ENCODE results near the gene BARD1. TPM values are rescaled to one million over a fixed set of nuclear protein-coding genes. Genes with fewer than 3 reads are reported as not detected.

BARD1 gene
- total and polyA plus RNA-seq, 2 of the 13 experiments (the other 11 are each of a cell fraction or from before 2014, with no cell fraction given) = 5.3 to 30.4 TPM

DNA sequence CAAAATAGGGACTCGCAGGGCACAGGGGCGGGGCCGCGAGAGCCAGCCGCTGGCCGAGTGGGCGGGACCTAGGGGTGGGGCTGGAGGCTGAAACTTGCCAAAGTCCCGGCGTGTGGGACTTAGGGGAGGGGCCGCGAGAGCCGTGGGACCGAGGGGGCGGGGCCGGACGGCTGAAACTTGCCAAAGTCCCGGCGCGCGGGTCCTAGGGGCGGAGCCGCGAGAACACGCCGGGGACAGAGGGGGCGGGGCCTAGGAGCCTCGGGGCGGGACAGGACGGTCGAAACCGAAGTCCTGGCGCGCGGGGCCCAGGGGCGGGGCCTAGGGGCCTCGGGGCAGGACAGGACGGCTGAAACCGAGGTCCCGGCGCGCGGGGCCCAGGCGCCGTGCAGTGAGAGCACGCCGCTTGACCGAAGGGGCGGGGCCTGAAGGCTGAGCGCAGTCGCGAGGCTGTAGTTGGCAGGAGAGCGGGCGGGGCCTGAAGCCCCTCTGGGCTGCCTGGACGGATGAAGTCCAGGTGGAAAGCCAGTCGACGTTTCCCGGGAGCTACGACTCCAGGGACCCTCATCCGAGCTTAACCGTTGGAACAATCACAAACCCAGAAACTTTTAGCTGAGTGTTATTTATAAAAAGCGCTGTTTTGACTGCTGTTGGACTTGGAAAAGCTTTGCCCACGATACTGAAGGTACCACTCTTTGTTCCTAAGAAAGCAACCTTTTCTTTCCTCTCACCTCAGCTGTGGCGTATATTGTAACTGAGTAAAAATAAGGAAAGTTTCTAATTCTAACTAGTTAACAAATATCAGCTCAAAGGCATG lies 475 bp upstream of the BARD1 start (continued):
- TF ChIP-seq, protein P1, sequence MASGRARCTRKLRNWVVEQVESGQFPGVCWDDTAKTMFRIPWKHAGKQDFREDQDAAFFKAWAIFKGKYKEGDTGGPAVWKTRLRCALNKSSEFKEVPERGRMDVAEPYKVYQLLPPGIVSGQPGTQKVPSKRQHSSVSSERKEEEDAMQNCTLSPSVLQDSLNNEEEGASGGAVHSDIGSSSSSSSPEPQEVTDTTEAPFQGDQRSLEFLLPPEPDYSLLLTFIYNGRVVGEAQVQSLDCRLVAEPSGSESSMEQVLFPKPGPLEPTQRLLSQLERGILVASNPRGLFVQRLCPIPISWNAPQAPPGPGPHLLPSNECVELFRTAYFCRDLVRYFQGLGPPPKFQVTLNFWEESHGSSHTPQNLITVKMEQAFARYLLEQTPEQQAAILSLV (CRISPR knock-in tag; IDR thresholded peaks at IDR 0.05; ENCODE audit: borderline replicate concordance) = no peak
- TF ChIP-seq ZNF567 (CRISPR knock-in tag; IDR thresholded peaks at IDR 0.05; ENCODE audit: borderline replicate concordance) (no peak), NFE2L2 (IDR thresholded peaks at IDR 0.05; ENCODE audit: low read length) (no peak), ZNF530 (CRISPR knock-in tag; IDR thresholded peaks at IDR 0.05; ENCODE audit: low read depth) (no peak), ZFP1 (CRISPR knock-in tag; IDR thresholded peaks at IDR 0.05) (no peak), ZNF501 (CRISPR knock-in tag; IDR thresholded peaks at IDR 0.05) (peak; percentile 46; the same call in 1 of the 2 replicates), REL (CRISPR knock-in tag; conservative IDR thresholded peaks at IDR 0.05) (no peak), ZBTB21 (CRISPR knock-in tag; IDR thresholded peaks at IDR 0.05) (no peak), JUNB (CRISPR knock-in tag; IDR thresholded peaks at IDR 0.05; ENCODE audit: borderline replicate concordance) (no peak), HES4 (CRISPR knock-in tag; IDR thresholded peaks at IDR 0.05; ENCODE audit: borderline replicate concordance) (no peak; the same call in 1 of the 2 replicates), ATF5 (CRISPR knock-in tag; IDR thresholded peaks at IDR 0.05; ENCODE audit: low read depth) (no peak), CBFB (CRISPR knock-in tag; IDR thresholded peaks at IDR 0.05) (no peak), RCOR2 (CRISPR knock-in tag; IDR thresholded peaks at IDR 0.05) (no peak), SMAD9 (CRISPR knock-in tag; IDR thresholded peaks at IDR 0.05) (no peak), SIN3B (IDR thresholded peaks at IDR 0.05; ENCODE audit: low read length) (no peak), POLR2A (IDR thresholded peaks at IDR 0.05; ENCODE audit: insufficient read depth in 1 of 2, low read depth in 2 of 2, low read length in 2 of 2) (peak; percentile 89 to 93), BHLHE40 (IDR thresholded peaks at IDR 0.05; ENCODE audit: low read length) (no peak), ARNT2 (CRISPR knock-in tag; IDR thresholded peaks at IDR 0.05; ENCODE audit: low read depth) (peak; percentile 39; the same call in 1 of the 2 replicates), ZGPAT (CRISPR knock-in tag; IDR thresholded peaks at IDR 0.05) (no peak; the same call in none of the 2 replicates), RXRB (CRISPR knock-in tag; IDR thresholded peaks at IDR 0.05; ENCODE audit: borderline replicate concordance) (peak; percentile 48; the same call in 1 of the 2 replicates), ZNF234 (CRISPR knock-in tag; conservative IDR thresholded peaks at IDR 0.05) (no peak), ZMYM2 (CRISPR knock-in tag; IDR thresholded peaks at IDR 0.05) (no peak)
- TF ChIP-seq, protein P2, sequence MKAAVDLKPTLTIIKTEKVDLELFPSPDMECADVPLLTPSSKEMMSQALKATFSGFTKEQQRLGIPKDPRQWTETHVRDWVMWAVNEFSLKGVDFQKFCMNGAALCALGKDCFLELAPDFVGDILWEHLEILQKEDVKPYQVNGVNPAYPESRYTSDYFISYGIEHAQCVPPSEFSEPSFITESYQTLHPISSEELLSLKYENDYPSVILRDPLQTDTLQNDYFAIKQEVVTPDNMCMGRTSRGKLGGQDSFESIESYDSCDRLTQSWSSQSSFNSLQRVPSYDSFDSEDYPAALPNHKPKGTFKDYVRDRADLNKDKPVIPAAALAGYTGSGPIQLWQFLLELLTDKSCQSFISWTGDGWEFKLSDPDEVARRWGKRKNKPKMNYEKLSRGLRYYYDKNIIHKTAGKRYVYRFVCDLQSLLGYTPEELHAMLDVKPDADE (CRISPR knock-in tag; IDR thresholded peaks at IDR 0.05) = 0 out of 2 replicates have a peak, but pooled peaks have one; percentile 21
- TF ChIP-seq, protein P3, sequence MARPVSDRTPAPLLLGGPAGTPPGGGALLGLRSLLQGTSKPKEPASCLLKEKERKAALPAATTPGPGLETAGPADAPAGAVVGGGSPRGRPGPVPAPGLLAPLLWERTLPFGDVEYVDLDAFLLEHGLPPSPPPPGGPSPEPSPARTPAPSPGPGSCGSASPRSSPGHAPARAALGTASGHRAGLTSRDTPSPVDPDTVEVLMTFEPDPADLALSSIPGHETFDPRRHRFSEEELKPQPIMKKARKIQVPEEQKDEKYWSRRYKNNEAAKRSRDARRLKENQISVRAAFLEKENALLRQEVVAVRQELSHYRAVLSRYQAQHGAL (CRISPR knock-in tag; IDR thresholded peaks at IDR 0.05; ENCODE audit: not compliant biosample characterization) = peak; percentile 59
- TF ChIP-seq, protein P4, sequence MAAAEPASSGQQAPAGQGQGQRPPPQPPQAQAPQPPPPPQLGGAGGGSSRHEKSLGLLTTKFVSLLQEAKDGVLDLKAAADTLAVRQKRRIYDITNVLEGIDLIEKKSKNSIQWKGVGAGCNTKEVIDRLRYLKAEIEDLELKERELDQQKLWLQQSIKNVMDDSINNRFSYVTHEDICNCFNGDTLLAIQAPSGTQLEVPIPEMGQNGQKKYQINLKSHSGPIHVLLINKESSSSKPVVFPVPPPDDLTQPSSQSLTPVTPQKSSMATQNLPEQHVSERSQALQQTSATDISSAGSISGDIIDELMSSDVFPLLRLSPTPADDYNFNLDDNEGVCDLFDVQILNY (CRISPR knock-in tag; conservative IDR thresholded peaks at IDR 0.05) = peak; percentile 66; the same call in 1 of the 2 replicates
